Nephron (organoid): ENCODE measurements around the gene GTF2H1.

Experiments used
- H3K27ac Mint-ChIP-seq, 3 experiments: 2 replicates each; pipeline ENCODE4 v1.8.0; 2020; ENCODE audit warnings: mixed read lengths in 3 of 3, mild to moderate bottlenecking in 2 of 3, moderate library complexity in 1 of 3
- H3K27me3 Mint-ChIP-seq: 2 replicates; pipeline ENCODE4 v1.8.0; 2021; ENCODE audit warnings: low read depth, mild to moderate bottlenecking, moderate library complexity, mixed read lengths
- H3K36me3 Mint-ChIP-seq: 2 replicates; pipeline ENCODE4 v1.8.0; 2020; ENCODE audit warnings: low read depth, mixed read lengths
- H3K4me1 Mint-ChIP-seq: 2 replicates; pipeline ENCODE4 v1.8.0; 2020; ENCODE audit warnings: mixed read lengths
- H3K4me3 Mint-ChIP-seq, 3 experiments: 2 replicates each; pipeline ENCODE4 v1.8.0; 2020; ENCODE audit warnings: mild to moderate bottlenecking in 3 of 3, mixed read lengths in 3 of 3, moderate library complexity in 2 of 3
- H3K9me3 Mint-ChIP-seq: 2 replicates; pipeline ENCODE4 v1.8.0; 2020; ENCODE audit warnings: mixed read lengths
- TF ChIP-seq, protein P1 (sequence below), 3 experiments: fragments of 200-600 bp; sonication (generic); IDR thresholded peaks; one replicate each; pipeline ENCODE4 v1.5.0; 2021; ENCODE audit warnings: antibody characterized with exemption in 3 of 3; ENCODE audit not compliant: unreplicated experiment in 3 of 3

The GTF2H1 gene

DNA sequence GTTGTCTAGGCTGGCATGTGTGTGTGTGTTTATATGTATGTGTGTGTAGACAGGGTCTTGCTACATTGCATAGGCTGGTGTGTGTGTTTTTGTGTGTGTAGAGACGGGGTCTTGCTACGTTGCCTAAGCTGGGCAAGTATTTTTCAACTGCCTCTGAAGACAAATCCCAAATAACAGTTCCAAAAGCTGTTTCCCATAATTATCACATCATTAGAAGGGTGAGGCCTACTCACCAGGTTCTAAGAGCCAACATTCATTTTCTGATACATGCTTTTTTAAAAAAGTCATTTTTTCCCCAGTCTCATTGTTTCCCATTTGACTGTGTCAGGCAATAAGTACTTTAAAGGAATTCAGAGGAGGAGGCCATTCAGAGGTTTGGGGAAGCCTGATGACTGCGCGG is 33.5 kb upstream of the GTF2H1 start:
- H3K4me3 Mint-ChIP-seq: no peak overlapping the region
- no peaks in the 10 kb centered on the region for H3K4me1 Mint-ChIP-seq
- TF ChIP-seq, protein P1, sequence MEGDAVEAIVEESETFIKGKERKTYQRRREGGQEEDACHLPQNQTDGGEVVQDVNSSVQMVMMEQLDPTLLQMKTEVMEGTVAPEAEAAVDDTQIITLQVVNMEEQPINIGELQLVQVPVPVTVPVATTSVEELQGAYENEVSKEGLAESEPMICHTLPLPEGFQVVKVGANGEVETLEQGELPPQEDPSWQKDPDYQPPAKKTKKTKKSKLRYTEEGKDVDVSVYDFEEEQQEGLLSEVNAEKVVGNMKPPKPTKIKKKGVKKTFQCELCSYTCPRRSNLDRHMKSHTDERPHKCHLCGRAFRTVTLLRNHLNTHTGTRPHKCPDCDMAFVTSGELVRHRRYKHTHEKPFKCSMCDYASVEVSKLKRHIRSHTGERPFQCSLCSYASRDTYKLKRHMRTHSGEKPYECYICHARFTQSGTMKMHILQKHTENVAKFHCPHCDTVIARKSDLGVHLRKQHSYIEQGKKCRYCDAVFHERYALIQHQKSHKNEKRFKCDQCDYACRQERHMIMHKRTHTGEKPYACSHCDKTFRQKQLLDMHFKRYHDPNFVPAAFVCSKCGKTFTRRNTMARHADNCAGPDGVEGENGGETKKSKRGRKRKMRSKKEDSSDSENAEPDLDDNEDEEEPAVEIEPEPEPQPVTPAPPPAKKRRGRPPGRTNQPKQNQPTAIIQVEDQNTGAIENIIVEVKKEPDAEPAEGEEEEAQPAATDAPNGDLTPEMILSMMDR (IDR thresholded peaks at IDR 0.05; ENCODE audit: unreplicated experiment in 3 of 3): no peak
- H3K9me3 Mint-ChIP-seq: no peaks in the 10 kb centered on the region
- H3K27ac Mint-ChIP-seq: no peak overlapping the region
- H3K36me3 Mint-ChIP-seq: peaks cover 64% of the 10 kb centered on the region
- H3K27me3 Mint-ChIP-seq: no peaks in the 10 kb centered on the region

DNA sequence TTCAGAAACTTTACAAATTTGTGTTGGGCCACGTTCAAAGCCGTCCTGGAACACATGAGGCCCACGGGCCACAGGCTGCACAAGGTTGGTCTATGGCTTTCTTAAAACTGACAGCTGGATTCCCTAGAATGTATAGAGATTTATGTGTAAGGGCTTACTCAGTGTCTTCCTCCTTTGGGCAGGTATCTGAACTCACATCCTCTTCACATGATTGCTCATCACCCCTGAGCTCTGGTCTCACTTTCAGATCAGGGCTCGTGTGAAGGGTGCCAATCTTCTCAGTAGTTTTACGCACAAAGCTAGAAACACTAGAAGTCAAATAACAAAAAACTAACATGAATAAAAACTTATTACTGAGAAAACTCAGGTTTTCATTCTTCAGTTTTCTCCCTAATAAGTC is 27.5 kb upstream of the GTF2H1 start:
- no peaks in the 10 kb centered on the region for H3K4me1 Mint-ChIP-seq
- no peaks in the 10 kb centered on the region for H3K27me3 Mint-ChIP-seq
- H3K36me3 Mint-ChIP-seq: peaks cover 73% of the 10 kb centered on the region
- no peaks in the 10 kb centered on the region for H3K9me3 Mint-ChIP-seq
- no peak overlapping the region for H3K4me3 Mint-ChIP-seq
- TF ChIP-seq, protein P1 (IDR thresholded peaks at IDR 0.05; ENCODE audit: unreplicated experiment in 3 of 3): no peak
- no peak overlapping the region for H3K27ac Mint-ChIP-seq

DNA sequence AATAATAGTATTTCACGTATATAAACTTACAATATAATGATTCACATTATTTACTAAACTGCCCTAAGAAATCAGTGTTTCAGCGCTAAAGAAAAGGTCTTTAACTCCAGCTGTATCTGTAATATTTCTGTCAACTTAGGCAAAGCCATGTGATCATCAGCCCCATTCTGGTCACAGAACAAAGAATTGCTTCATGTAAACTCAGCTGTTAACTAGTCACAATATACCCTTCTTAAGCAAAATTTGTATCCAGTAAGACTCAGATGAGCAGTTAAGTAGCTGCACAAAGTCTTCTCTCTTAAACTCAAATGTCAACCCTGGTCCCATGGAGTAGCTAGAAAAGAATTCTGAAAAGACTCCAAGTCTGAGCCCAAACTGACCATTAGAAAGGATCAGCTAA is 27.1 kb upstream of the GTF2H1 start:
- TF ChIP-seq, protein P1 (IDR thresholded peaks at IDR 0.05; ENCODE audit: unreplicated experiment in 3 of 3): no peak
- no peak overlapping the region for H3K4me3 Mint-ChIP-seq
- H3K9me3 Mint-ChIP-seq: no peaks in the 10 kb centered on the region
- no peaks in the 10 kb centered on the region for H3K27me3 Mint-ChIP-seq
- H3K27ac Mint-ChIP-seq: no peak overlapping the region
- peaks cover 73% of the 10 kb centered on the region for H3K36me3 Mint-ChIP-seq
- H3K4me1 Mint-ChIP-seq: no peaks in the 10 kb centered on the region

DNA sequence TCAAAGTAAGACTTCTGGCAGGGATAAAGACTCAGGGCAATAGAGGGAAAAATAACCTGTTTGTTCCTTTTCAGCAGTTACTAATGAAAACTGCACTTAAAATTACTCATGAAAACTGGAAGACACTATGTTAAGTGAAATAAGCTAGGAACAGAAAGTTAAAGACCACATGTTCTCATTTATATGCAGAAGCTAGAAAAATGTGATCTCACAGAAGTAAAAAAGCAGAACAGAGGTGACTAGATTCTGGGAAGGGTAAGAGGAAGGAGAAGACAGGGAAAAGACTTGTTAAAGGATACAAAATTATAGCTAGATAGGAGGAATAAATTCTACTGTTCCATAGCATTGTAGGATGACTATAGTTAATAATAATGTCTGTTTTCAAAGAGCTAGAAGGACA is 22.6 kb upstream of the GTF2H1 start:
- Mint-ChIP-seq H3K4me1 (no peaks in the 10 kb centered on the region), H3K9me3 (no peaks in the 10 kb centered on the region), H3K27ac (no peak overlapping the region), H3K4me3 (no peak overlapping the region), H3K36me3 (peaks cover 68% of the 10 kb centered on the region), H3K27me3 (no peaks in the 10 kb centered on the region)
- TF ChIP-seq, protein P1 (IDR thresholded peaks at IDR 0.05; ENCODE audit: unreplicated experiment in 3 of 3): no peak

DNA sequence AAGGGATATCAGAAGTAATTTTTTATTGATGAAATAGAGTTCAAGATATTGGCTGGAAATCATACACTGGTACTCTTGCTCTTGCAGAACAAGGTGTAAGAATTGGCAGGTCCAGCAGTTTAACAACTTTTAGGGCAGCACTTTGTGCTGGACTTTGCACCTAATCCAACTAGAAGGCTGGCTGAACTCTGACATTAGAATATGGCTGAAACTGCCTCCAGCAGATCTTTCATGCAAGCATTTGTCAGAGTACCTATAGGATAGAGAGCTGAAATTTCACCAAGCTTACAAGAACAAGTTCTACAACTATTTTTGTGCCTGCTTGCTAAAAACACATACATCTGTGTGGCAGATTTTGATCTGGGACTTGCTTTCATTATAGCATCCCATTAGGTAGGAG is 17.6 kb upstream of the GTF2H1 start:
- Mint-ChIP-seq H3K9me3 (no peaks in the 10 kb centered on the region), H3K36me3 (peaks cover 57% of the 10 kb centered on the region), H3K4me1 (no peaks in the 10 kb centered on the region), H3K4me3 (no peak overlapping the region), H3K27ac (no peak overlapping the region), H3K27me3 (no peaks in the 10 kb centered on the region)
- TF ChIP-seq, protein P1 (IDR thresholded peaks at IDR 0.05; ENCODE audit: unreplicated experiment in 3 of 3): no peak

DNA sequence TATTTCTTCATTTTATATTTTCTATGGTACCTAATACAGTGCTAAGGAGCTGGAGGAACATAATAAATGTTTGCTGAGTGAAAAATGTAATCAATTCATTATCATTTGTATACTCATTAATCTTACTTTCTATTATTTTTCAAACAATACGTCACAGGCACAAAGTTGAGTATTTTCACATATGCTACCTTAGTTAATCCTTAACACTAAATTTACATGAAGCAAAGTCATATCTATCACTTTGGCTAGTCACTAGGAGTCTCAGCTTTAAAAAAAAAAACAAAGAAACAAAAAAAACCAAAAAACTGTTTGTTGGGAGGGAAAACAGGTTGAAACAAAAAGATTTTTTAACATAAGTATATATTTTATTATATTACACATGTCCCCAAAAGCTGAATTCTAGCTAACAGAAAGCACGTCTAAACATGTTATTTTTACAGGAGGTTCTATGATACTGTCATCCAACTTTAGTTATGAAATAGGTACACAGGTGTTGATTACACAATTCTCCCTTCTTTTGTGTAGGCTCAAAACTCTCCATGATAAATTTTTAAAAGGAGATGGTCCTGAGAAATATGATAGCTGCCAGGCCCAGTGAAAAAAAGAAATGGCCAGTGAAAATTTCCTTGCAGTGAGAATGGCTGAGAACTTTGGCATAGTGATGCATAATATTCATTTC is 14.8 kb upstream of the GTF2H1 start:
- Mint-ChIP-seq H3K27ac (no peak overlapping the region), H3K4me1 (peaks cover under 1% of the 10 kb centered on the region), H3K27me3 (no peaks in the 10 kb centered on the region), H3K4me3 (no peak overlapping the region), H3K36me3 (peaks cover 50% of the 10 kb centered on the region), H3K9me3 (no peaks in the 10 kb centered on the region)
- TF ChIP-seq, protein P1 (IDR thresholded peaks at IDR 0.05; ENCODE audit: unreplicated experiment in 3 of 3): no peak
